AG04449 (cell line): ENCODE data around the gene SEC31B.

ENCODE experiments used
- CTCF ChIA-PET: fragments of 350-600 bp; formaldehyde crosslinking; extraction: SDS; loops from one replicate; lab custom pipeline; 2021; ENCODE audit warnings: antibody characterized with exemption; lab: Yijun Ruan, JAX
- POLR2A ChIA-PET: fragments of 400-600, 350-600 bp; formaldehyde crosslinking; extraction: SDS; loops from one replicate; lab custom pipeline; 2020; ENCODE audit warnings: antibody characterized with exemption, inconsistent platforms; lab: Yijun Ruan, JAX
- DNase-seq: peaks from one replicate; pipeline ENCODE4 v3.0.0-alpha.2; 2010; ENCODE audit warnings: low read depth, low spot score
- H3K4me3 ChIP-seq: 2 replicates; pipeline ENCODE4 v1.5.1; 2011; ENCODE audit warnings: low read depth, mild to moderate bottlenecking, control low read depth, low read length
- TF ChIP-seq, protein P1 (sequence below): IDR thresholded peaks from one replicate; pipeline ENCODE4 v1.5.1; 2011; ENCODE audit warnings: mild to moderate bottlenecking, moderate library complexity, low read length, control low read depth, inconsistent platforms; ENCODE audit not compliant: insufficient read depth; ENCODE audit errors: missing control alignments

Gene SEC31B

DNA sequence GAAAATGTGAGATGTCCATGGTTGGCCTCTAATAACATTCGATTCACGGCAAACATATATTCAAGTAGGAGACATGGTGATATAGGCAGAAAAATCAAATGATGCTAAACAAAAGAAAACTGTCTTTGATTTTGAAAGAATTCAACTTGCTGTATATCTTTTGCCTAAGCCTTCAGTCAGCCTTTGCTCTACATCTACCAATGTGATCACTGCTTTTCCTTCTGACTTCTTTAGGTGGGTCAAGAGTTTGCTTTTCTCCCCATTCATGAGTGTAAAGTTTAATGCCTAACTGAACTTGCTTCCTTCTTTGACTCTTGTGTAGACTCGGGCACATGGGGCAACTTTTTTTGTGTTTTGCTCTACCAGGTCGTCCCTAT lies 15.7 kb upstream of the SEC31B start:
- POLR2A ChIA-PET = interaction anchor here (0.7 to 1.3 kb wide), 4 partner anchors 15 to 347 kb away, joined by 3 to 5 read pairs (median 4); no protein-coding TSS in a partner anchor
- CTCF ChIA-PET = interaction anchor here (0.6 to 5.2 kb wide), 24 partner anchors 10 to 483 kb away, joined by 3 to 59 read pairs (median 5); partner anchors contain the start of genes SCD and SEC31B
- no peak for DNase-seq
- TF ChIP-seq, protein P1, sequence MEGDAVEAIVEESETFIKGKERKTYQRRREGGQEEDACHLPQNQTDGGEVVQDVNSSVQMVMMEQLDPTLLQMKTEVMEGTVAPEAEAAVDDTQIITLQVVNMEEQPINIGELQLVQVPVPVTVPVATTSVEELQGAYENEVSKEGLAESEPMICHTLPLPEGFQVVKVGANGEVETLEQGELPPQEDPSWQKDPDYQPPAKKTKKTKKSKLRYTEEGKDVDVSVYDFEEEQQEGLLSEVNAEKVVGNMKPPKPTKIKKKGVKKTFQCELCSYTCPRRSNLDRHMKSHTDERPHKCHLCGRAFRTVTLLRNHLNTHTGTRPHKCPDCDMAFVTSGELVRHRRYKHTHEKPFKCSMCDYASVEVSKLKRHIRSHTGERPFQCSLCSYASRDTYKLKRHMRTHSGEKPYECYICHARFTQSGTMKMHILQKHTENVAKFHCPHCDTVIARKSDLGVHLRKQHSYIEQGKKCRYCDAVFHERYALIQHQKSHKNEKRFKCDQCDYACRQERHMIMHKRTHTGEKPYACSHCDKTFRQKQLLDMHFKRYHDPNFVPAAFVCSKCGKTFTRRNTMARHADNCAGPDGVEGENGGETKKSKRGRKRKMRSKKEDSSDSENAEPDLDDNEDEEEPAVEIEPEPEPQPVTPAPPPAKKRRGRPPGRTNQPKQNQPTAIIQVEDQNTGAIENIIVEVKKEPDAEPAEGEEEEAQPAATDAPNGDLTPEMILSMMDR = no peak
- H3K4me3 ChIP-seq = peak overlapping the region; percentile 67

DNA sequence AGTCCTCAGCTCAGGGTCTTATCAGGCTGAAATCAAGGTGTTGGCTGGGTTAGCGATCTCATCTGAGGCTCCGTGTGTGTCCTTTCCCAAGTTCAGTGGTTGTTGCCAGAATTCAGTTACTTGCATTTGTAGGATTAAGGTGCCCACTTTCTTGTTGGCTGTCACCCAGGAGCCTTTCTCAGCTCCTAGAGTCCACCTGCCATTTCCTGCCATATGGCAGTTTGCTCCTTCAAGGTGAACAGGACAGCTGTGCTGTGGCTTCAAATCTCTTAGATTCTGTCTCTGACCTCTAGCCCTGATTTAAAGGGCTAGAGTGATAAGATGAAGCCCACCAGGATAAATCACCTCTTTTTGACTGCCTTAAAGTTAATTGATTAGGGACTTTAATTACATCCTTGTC lies 15.1 kb upstream of the SEC31B start:
- no peak overlapping the region for H3K4me3 ChIP-seq
- TF ChIP-seq, protein P1 = no peak
- ChIA-PET CTCF (interaction anchor here (0.6 to 5.2 kb wide), 18 partner anchors 9 to 480 kb away, joined by 3 to 59 read pairs (median 5); partner anchors contain the start of genes SCD and SEC31B), POLR2A (no interaction called here)
- no peak for DNase-seq

DNA sequence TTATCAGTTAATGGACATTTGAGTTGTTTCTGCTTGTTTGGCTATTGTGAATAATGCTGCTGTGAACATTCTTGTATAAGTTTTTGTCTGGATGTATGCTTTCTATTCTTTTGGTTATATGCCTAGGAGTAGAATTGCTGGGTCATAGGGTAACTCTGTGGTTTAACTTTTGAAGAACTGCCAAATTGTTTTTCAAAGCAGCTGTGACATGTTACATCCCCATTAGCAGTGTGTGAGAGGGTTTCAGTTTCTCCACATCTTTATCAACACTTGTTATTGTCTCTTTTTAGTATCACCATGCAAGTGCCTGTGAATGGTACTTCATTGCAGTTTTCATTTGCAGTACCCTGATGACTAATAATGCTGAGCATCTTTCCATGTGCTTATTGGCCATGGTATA lies 12.1 kb upstream of the SEC31B start:
- ChIA-PET POLR2A (no interaction called here), CTCF (interaction anchor here (1.7 to 5.2 kb wide), 2 partner anchors 11 to 348 kb away, joined by 3 to 59 read pairs; partner anchors contain the start of gene SEC31B)
- TF ChIP-seq, protein P1 = no peak
- no peak overlapping the region for H3K4me3 ChIP-seq
- DNase-seq = no peak

DNA sequence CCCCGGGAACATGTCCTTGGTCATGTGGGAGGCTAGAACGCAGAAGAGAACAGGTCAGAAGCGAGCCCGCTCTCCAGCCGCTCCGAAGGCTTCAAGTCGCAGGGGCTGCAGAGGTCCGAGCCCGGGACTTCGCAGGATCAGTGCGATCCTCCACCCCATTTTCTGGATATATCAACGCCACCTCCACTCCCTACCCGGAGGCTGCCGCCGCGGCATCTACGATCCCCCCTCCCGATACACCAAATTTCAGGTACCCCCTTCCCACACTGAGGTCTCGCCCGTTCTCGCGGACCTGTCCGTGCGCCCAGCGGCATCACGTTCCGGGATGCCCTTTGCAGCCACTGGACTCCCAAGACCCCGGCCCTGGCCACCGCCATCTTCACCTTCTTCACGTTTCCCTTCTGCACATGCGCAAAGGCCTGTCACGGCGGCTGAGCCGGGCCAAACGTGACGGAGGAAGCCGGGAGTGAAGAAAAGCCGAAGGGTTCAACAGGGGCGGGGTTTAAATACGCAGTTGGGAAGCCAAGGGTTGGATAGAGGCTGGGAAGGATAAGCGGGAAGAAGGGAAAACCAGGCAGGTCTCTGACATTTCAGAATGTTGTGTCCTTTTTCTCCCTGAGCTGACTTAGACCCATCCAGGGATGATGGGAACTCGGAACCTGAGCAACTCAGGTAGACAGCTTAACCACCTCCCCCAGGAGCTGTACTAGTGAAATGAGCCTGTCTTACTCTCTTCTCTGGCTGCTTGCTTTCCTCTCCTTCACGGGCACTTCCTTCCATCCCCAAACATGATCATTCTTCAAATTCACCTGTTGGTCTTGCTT lies 10.0 kb upstream of the SEC31B start, which contains the start of gene NDUFB8:
Gene NDUFB8 (minus strand): TSS at position 397 of the 824 bp plus-strand sequence. CDS start 20 bp downstream, at position 377.
- POLR2A ChIA-PET = no interaction called here
- no peak for DNase-seq
- TF ChIP-seq, protein P1 = no peak
- CTCF ChIA-PET = interaction anchor here (1.1 to 5.5 kb wide), 4 partner anchors 10 to 47 kb away, joined by 3 to 67 read pairs (median 6); partner anchors contain the start of gene SEC31B
- H3K4me3 ChIP-seq = peak within 1 kb of the TSS; percentile 98

DNA sequence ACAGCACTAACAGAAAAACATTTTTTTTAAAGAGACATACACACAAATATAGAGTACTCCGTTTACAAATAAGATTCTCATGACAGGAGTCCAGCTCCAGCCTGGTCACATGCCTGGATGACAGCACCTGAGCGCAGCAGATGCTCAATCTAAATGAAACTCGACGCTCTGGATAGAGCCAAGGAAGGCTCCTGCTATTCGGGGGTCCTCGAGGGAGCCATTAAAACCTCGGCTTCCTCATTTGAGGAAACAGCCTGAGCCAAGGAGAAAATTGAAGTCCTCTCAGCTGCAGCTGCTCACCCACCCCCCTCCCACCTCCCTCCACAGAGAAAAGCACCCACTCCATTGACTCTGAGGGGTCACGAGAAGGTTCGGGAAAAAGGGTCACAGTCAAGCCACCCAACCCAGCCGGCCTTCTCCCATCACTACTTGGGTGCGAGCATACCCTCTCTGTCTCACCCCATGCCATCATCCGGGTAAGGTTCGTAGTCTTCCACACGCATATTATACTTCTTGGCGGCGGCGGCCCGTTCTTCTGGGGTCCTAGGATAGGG lies 9.3 kb upstream of the SEC31B start:
- no peak for DNase-seq
- POLR2A ChIA-PET = no interaction called here
- peak overlapping the region; percentile 98 for H3K4me3 ChIP-seq
- CTCF ChIA-PET = interaction anchor here (1.1 to 5.5 kb wide), 4 partner anchors 9 to 350 kb away, joined by 3 to 67 read pairs (median 15); partner anchors contain the start of gene SEC31B
- TF ChIP-seq, protein P1 = no peak
